ENCODE results near the gene PTPRM. TPM values are rescaled to one million over a fixed set of nuclear protein-coding genes. Genes with fewer than 3 reads are reported as not detected.

PTPRM gene
- polyA plus RNA-seq, 1 donor from 2014 or later, result 126 TPM

DNA sequence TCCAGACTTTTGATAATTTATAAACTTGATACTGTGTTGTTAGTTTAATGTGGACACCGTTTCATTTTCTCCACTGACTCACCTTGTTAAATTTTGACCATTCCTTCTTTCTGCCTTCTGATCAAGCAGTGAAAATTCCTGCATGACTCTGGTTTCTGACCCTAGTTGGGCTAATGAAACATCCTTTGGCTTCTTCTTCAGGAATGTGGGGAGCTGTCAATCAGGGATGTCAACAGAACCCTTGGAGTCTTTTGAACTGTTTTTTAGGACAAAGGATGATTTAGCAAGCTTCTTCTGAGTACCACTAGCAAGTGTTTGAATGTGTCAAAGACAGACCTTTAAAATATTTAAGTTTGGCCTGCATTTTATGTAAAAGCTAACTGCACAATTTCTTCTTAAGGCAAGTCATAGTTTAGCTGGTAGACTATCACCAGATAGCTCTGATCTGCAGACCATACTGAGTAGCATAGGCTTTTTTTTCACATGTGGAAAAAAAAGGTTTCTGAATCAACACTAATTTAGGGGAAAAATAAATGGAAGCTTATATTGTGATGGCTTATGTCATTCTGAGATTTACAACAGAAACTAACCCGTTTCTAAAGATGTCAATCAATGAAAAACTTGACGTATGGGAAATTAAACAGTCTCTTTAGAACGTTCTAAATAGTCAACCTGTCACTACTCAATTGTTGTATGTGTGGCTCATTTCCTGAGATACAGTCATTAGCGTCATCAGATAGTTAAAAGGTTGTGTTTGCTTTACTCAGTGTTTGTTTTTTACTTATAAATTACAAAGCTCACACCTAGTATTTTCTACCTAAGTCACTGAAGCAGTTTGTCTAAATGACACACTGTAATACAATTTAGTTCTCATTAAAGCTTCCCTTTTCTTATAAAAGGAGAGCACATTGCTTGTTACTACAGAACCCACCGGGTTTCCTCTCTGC lies 311.4 kb downstream of the PTPRM start:
- TF ChIP-seq EP300 (conservative IDR thresholded peaks at IDR 0.05; ENCODE audit: poor library complexity, severe bottlenecking) (peak; percentile 70), POLR2AphosphoS5 (IDR thresholded peaks at IDR 0.05) (peak; percentile 44), EZH2 (IDR thresholded peaks at IDR 0.05; ENCODE audit: borderline replicate concordance, insufficient read depth, low read length, poor library complexity, severe bottlenecking) (no peak)
- no peak overlapping the region for H3K9ac ChIP-seq (ENCODE audit: low read length)
- peaks cover 7% of the 10 kb centered on the region for H3K27me3 ChIP-seq (ENCODE audit: insufficient read depth, low read depth, low read length)
- H3K9me2 ChIP-seq (ENCODE audit: insufficient read depth, low read length), result no peaks in the 10 kb centered on the region
- no peak overlapping the region for H3K27ac ChIP-seq (ENCODE audit: low read length)
- H3F3A ChIP-seq (ENCODE audit: insufficient read depth, low read length, poor library complexity, severe bottlenecking), result peaks cover 3% of the 10 kb centered on the region
- H3K79me2 ChIP-seq (replicated peaks; ENCODE audit: insufficient read depth, low read length), result no peaks in the 10 kb centered on the region
- no peak overlapping the region for H3K4me3 ChIP-seq (ENCODE audit: low read length)
- no peaks in the 10 kb centered on the region for H3K9me3 ChIP-seq (ENCODE audit: low read length)
- H3K36me3 ChIP-seq (ENCODE audit: insufficient read depth, low read length), result no peaks in the 10 kb centered on the region
- no peak overlapping the region for H3K4me2 ChIP-seq (ENCODE audit: low read length)
- H4K20me1 ChIP-seq (ENCODE audit: insufficient read depth), result no peaks in the 10 kb centered on the region
- no peak overlapping the region for H2AFZ ChIP-seq (ENCODE audit: low read depth, low read length)

GRCh38 chr18:7879717-7880116 lies 312.6 kb downstream of the PTPRM start:
- Histone ChIP-seq H4K20me1 (ENCODE audit: insufficient read depth) (no peaks in the 10 kb centered on the region), H2AFZ (ENCODE audit: low read depth, low read length) (no peak overlapping the region), H3K9ac (ENCODE audit: low read length) (no peak overlapping the region), H3K27me3 (ENCODE audit: insufficient read depth, low read depth, low read length) (peaks cover 7% of the 10 kb centered on the region), H3K9me2 (ENCODE audit: insufficient read depth, low read length) (no peaks in the 10 kb centered on the region), H3K27ac (ENCODE audit: low read length) (no peak overlapping the region), H3K79me2 (replicated peaks; ENCODE audit: insufficient read depth, low read length) (no peaks in the 10 kb centered on the region), H3K4me3 (ENCODE audit: low read length) (no peak overlapping the region), H3K9me3 (ENCODE audit: low read length) (no peaks in the 10 kb centered on the region), H3K36me3 (ENCODE audit: insufficient read depth, low read length) (no peaks in the 10 kb centered on the region), H3K4me2 (ENCODE audit: low read length) (no peak overlapping the region), H3F3A (ENCODE audit: insufficient read depth, low read length, poor library complexity, severe bottlenecking) (peaks cover 3% of the 10 kb centered on the region)
- TF ChIP-seq POLR2AphosphoS5 (IDR thresholded peaks at IDR 0.05) (no peak), MXI1 (conservative IDR thresholded peaks at IDR 0.05; ENCODE audit: poor library complexity, severe bottlenecking) (no peak), EZH2 (IDR thresholded peaks at IDR 0.05; ENCODE audit: borderline replicate concordance, insufficient read depth, low read length, poor library complexity, severe bottlenecking) (no peak), RAD21 (conservative IDR thresholded peaks at IDR 0.05) (no peak), CTCF (IDR thresholded peaks at IDR 0.05; ENCODE audit: poor library complexity, severe bottlenecking) (no peak), EP300 (conservative IDR thresholded peaks at IDR 0.05; ENCODE audit: poor library complexity, severe bottlenecking) (no peak), TAF1 (IDR thresholded peaks at IDR 0.05; ENCODE audit: low read depth) (no peak), SMC3 (conservative IDR thresholded peaks at IDR 0.05; ENCODE audit: poor library complexity) (no peak)
- TF ChIP-seq, protein P1, sequence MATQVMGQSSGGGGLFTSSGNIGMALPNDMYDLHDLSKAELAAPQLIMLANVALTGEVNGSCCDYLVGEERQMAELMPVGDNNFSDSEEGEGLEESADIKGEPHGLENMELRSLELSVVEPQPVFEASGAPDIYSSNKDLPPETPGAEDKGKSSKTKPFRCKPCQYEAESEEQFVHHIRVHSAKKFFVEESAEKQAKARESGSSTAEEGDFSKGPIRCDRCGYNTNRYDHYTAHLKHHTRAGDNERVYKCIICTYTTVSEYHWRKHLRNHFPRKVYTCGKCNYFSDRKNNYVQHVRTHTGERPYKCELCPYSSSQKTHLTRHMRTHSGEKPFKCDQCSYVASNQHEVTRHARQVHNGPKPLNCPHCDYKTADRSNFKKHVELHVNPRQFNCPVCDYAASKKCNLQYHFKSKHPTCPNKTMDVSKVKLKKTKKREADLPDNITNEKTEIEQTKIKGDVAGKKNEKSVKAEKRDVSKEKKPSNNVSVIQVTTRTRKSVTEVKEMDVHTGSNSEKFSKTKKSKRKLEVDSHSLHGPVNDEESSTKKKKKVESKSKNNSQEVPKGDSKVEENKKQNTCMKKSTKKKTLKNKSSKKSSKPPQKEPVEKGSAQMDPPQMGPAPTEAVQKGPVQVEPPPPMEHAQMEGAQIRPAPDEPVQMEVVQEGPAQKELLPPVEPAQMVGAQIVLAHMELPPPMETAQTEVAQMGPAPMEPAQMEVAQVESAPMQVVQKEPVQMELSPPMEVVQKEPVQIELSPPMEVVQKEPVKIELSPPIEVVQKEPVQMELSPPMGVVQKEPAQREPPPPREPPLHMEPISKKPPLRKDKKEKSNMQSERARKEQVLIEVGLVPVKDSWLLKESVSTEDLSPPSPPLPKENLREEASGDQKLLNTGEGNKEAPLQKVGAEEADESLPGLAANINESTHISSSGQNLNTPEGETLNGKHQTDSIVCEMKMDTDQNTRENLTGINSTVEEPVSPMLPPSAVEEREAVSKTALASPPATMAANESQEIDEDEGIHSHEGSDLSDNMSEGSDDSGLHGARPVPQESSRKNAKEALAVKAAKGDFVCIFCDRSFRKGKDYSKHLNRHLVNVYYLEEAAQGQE (IDR thresholded peaks at IDR 0.05; ENCODE audit: borderline replicate concordance), result no peak
